H1 (cell line): ENCODE results near the gene DFFA. TPM values are rescaled to one million over a fixed set of nuclear protein-coding genes. Genes with fewer than 3 reads are reported as not detected.
"Not testable (repeated sequence)": the region's sequence is repeated elsewhere in the genome, so short reads cannot be mapped to it uniquely, and the experiment has no call there.

Experiments
- CTCF ChIA-PET: fragments of 300-600 bp; sonication (Branson Sonifier 250); formaldehyde crosslinking; loops from one replicate; lab custom pipeline; 2021; ENCODE audit not compliant: partially characterized antibody; lab: Charles Lee
- POLR2A ChIA-PET: fragments of 300-600 bp; sonication (Branson Sonifier 250); formaldehyde crosslinking; loops from one replicate; lab custom pipeline; 2021; ENCODE audit warnings: inconsistent platforms; ENCODE audit not compliant: partially characterized antibody; lab: Charles Lee
- DNase-seq, 2 experiments: peaks; one replicate each; pipeline versions ENCODE4 v3.0.0 to v3.0.0-alpha.2; 2010 to 2022; ENCODE audit warnings: low spot score in 2 of 2, low read depth in 1 of 2, mixed read lengths in 1 of 2
- FAIRE-seq: peaks from 2 replicates; lab custom pipeline; 2011; peaks lifted over from hg19 to GRCh38; lab: Jason Lieb, UNC
- H2AFZ ChIP-seq: 2 replicates; pipeline ENCODE4 v1.8.1; 2012; ENCODE audit warnings: low read length, inconsistent platforms
- H2AK5ac ChIP-seq: 2 replicates; pipeline ENCODE4 v1.6.1; 2013; ENCODE audit warnings: low read depth, low read length
- H2BK120ac ChIP-seq: replicated peaks from 2 replicates; pipeline ENCODE3; 2013; ENCODE audit warnings: low read depth, low read length, inconsistent platforms
- H2BK12ac ChIP-seq: 2 replicates; pipeline ENCODE4 v1.6.1; 2013; ENCODE audit warnings: low read depth, low read length
- H2BK15ac ChIP-seq: 2 replicates; pipeline ENCODE4 v1.6.1; 2013; ENCODE audit warnings: low read length
- H2BK20ac ChIP-seq: 2 replicates; pipeline ENCODE4 v1.6.1; 2013; ENCODE audit warnings: low read length
- H2BK5ac ChIP-seq: 2 replicates; pipeline ENCODE4 v1.6.1; 2013; ENCODE audit warnings: low read depth, low read length
- H3K14ac ChIP-seq: 2 replicates; pipeline ENCODE4 v1.6.1; 2013; ENCODE audit warnings: inconsistent platforms; ENCODE audit not compliant: insufficient read length
- H3K18ac ChIP-seq: 2 replicates; pipeline ENCODE4 v1.6.1; 2013; ENCODE audit warnings: low read length; ENCODE audit errors: extremely low read depth
- H3K23ac ChIP-seq: 2 replicates; pipeline ENCODE4 v1.6.1; 2013; ENCODE audit warnings: inconsistent platforms; ENCODE audit not compliant: insufficient read length
- H3K23me2 ChIP-seq: 2 replicates; pipeline ENCODE4 v1.6.1; 2013; ENCODE audit warnings: low read depth, low read length
- H3K27ac ChIP-seq: 2 replicates; pipeline ENCODE4 v1.6.1; 2011; ENCODE audit warnings: low read depth, low read length, inconsistent platforms
- H3K27me3 ChIP-seq, 4 experiments: replicated peaks in 1 of 4; 1 replicate in 1 of 4; 2 replicates in 3 of 4; pipeline versions ENCODE4 v1.6.1 to v1.8.1; 2011 to 2013; ENCODE audit warnings: low read length in 3 of 4, mild to moderate bottlenecking in 3 of 4, inconsistent platforms in 2 of 4, mixed read lengths in 2 of 4, moderate library complexity in 1 of 4; ENCODE audit not compliant: control insufficient read depth in 3 of 4, insufficient read depth in 3 of 4; ENCODE audit errors: extremely low read depth in 1 of 4
- H3K36me3 ChIP-seq, 4 experiments: 2 replicates each; pipeline versions ENCODE4 v1.6.1 to v1.8.1; 2011 to 2013; ENCODE audit warnings: mild to moderate bottlenecking in 4 of 4, low read length in 3 of 4, moderate library complexity in 2 of 4, control low read depth in 1 of 4, inconsistent platforms in 1 of 4; ENCODE audit not compliant: insufficient read depth in 4 of 4, control insufficient read depth in 2 of 4
- H3K4ac ChIP-seq: replicated peaks from 2 replicates; pipeline ENCODE3; 2013; ENCODE audit warnings: low read length, low read depth, mixed read lengths, inconsistent platforms; ENCODE audit not compliant: insufficient read length
- H3K4me1 ChIP-seq, 4 experiments: replicated peaks in 1 of 4; 1 replicate in 1 of 4; 2 replicates in 3 of 4; pipeline versions ENCODE4 v1.6.1 to v1.8.1; 2011 to 2013; ENCODE audit warnings: low read length in 3 of 4, inconsistent platforms in 2 of 4, mixed read lengths in 1 of 4; ENCODE audit not compliant: insufficient read depth in 4 of 4, control insufficient read depth in 3 of 4
- H3K4me2 ChIP-seq, 2 experiments: 2 replicates each; pipeline versions ENCODE4 v1.6.1 to v1.8.1; 2011 to 2013; ENCODE audit warnings: low read depth in 2 of 2, low read length in 2 of 2, control low read depth in 1 of 2, inconsistent platforms in 1 of 2, mild to moderate bottlenecking in 1 of 2; ENCODE audit not compliant: insufficient read depth in 1 of 2
- H3K4me3 ChIP-seq, 4 experiments: fragments of 200-600, 300-600 bp in 1 of 4; sonication (generic), shearing (Covaris generic), sonication (Bioruptor Twin) in 1 of 4; 2 replicates each; pipeline versions ENCODE4 v1.5.1 to v1.8.1; 2011 to 2016; ENCODE audit warnings: low read length in 4 of 4, low read depth in 3 of 4, control low read depth in 2 of 4, inconsistent platforms in 2 of 4, mild to moderate bottlenecking in 2 of 4, mixed read lengths in 1 of 4, moderate library complexity in 1 of 4; ENCODE audit not compliant: insufficient read depth in 2 of 4; ENCODE audit errors: extremely low read depth in 1 of 4
- H3K56ac ChIP-seq: replicated peaks from 2 replicates; pipeline ENCODE3; 2013; ENCODE audit warnings: low read depth, mild to moderate bottlenecking, mixed read lengths, low read length, inconsistent platforms; ENCODE audit not compliant: insufficient read length
- H3K79me1 ChIP-seq: 2 replicates; pipeline ENCODE4 v1.6.1; 2013; ENCODE audit warnings: low read depth, low read length, control low read depth
- H3K79me2 ChIP-seq, 2 experiments: 2 replicates each; pipeline versions ENCODE4 v1.6.1 to v1.8.1; 2012 to 2013; ENCODE audit warnings: low read length in 2 of 2, mild to moderate bottlenecking in 2 of 2, inconsistent platforms in 1 of 2; ENCODE audit not compliant: insufficient read depth in 2 of 2, control insufficient read depth in 1 of 2
- H3K9ac ChIP-seq, 4 experiments: replicated peaks in 1 of 4; 1 replicate in 1 of 4; 2 replicates in 3 of 4; pipeline versions ENCODE4 v1.6.1 to v1.8.1; 2011 to 2013; ENCODE audit warnings: low read depth in 3 of 4, low read length in 3 of 4, control low read depth in 2 of 4, mild to moderate bottlenecking in 2 of 4, moderate library complexity in 2 of 4, inconsistent platforms in 1 of 4; ENCODE audit errors: extremely low read depth in 1 of 4
- H3K9me3 ChIP-seq, 2 experiments: 2 replicates each; pipeline versions ENCODE4 v1.6.1 to v1.8.1; 2012 to 2013; ENCODE audit warnings: mild to moderate bottlenecking in 2 of 2, moderate library complexity in 2 of 2, control low read depth in 1 of 2, inconsistent platforms in 1 of 2, low read depth in 1 of 2, low read length in 1 of 2, mixed read lengths in 1 of 2; ENCODE audit not compliant: insufficient read depth in 2 of 2
- H4K20me1 ChIP-seq, 2 experiments: replicated peaks in 1 of 2; 2 replicates each; pipeline versions ENCODE3 to v1.8.1; 2011 to 2013; ENCODE audit warnings: inconsistent platforms in 2 of 2, low read length in 2 of 2, mild to moderate bottlenecking in 1 of 2; ENCODE audit not compliant: insufficient read depth in 2 of 2, control insufficient read depth in 1 of 2
- H4K5ac ChIP-seq: 2 replicates; pipeline ENCODE4 v1.6.1; 2013; ENCODE audit warnings: low read length, low read depth, mixed read lengths, inconsistent platforms; ENCODE audit not compliant: insufficient read length
- H4K8ac ChIP-seq: 2 replicates; pipeline ENCODE4 v1.8.0; 2013; ENCODE audit warnings: mild to moderate bottlenecking, moderate library complexity, low read length, inconsistent platforms; ENCODE audit not compliant: insufficient read depth; ENCODE audit errors: extremely low read depth
- H4K91ac ChIP-seq: replicated peaks from 2 replicates; pipeline ENCODE3; 2013; ENCODE audit warnings: low read length, mixed read lengths, inconsistent platforms; ENCODE audit not compliant: insufficient read length
- WGBS, 2 experiments: shearing (Covaris generic) in 1 of 2; methylation state at CpG; one replicate each; pipeline versions ENCODE4 v1.1.6 to v1.1.7; 2013 to 2015; ENCODE audit warnings: low lambda C conversion rate in 2 of 2, mixed read lengths in 2 of 2, inconsistent platforms in 1 of 2, low coverage in 1 of 2, missing lambda C conversion rate in 1 of 2; ENCODE audit not compliant: insufficient replicate concordance in 2 of 2, insufficient coverage in 1 of 2, insufficient read length in 1 of 2; ENCODE audit errors: extremely low coverage in 1 of 2, missing lambda C conversion rate in 1 of 2; 5-methylcytosine and 5-hydroxymethylcytosine counted together
- polyA plus RNA-seq, 7 experiments: library from polyadenylated mRNA; depleted of rRNA in 3 of 7; stranded (reverse) in 5 of 7; unstranded in 2 of 7; fragments of >200 nt in 5 of 7; fragments of 200-250 nt in 2 of 7; gene quantifications; 1 replicate in 5 of 7; 2 replicates in 1 of 7; 4 replicates in 1 of 7; pipeline versions ENCODE4 v1.2.1 to v1.2.3, GENCODE V29; 2011 to 2013; ENCODE audit warnings: missing spikeins in 2 of 7, mixed read lengths in 2 of 7
- total RNA-seq: library from RNA; stranded (reverse); fragmentation: NEBNext Ultra II Directional; extraction: Animal tissue kit (Norgen Biotek cat#: 25700); gene quantifications from 2 replicates; pipeline ENCODE4 v1.2.1, GENCODE V29; 2021

Gene DFFA
- total and polyA plus RNA-seq, 2 of the 8 experiments (the other 6 are each of a cell fraction or from before 2014, with no cell fraction given): 34.3 to 79.9 TPM

DNA sequence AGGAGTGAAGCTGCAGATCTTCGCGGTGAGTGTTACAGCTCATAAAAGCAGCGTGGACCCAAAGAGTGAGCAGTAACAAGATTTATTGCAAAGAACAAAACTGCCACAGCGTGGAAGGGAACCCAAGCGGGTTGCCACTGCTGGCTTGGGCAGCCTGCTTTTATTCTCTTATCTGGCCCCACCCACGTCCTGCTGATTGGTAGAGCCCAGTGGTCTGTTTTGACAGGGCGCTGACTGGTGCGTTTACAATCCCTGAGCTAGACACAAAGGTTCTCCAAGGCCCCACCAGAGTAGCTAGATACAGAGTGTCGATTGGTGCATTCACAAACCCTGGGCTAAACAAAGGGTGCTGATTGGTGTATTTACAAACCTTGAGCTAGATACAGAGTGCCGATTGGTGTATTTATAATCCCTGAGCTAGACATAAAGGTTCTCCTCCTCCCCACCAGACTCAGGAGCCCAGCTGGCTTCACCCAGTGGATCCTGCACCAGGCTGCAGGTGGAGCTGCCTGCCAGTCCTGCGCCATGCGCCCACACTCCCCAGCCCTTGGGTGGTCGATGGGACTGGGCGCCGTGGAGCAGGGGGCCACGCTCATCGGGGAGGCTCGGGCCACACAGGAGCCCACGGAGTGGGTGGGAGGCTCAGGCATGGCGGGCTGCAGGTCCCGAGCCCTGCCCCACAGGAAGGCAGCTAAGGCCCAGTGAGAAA is 46.3 kb downstream of the DFFA start:
- H3K4ac ChIP-seq, H2AFZ ChIP-seq, H2BK15ac ChIP-seq, DNase-seq, H3K56ac ChIP-seq, H3K4me2 ChIP-seq, H3K79me2 ChIP-seq, H3K18ac ChIP-seq, H3K4me3 ChIP-seq, H4K20me1 ChIP-seq, H3K23me2 ChIP-seq, H3K79me1 ChIP-seq, H4K91ac ChIP-seq, H3K36me3 ChIP-seq, H4K5ac ChIP-seq, H3K27me3 ChIP-seq, H2BK20ac ChIP-seq, H2BK5ac ChIP-seq, H3K23ac ChIP-seq, H4K8ac ChIP-seq, H3K27ac ChIP-seq, H2BK120ac ChIP-seq, H3K9me3 ChIP-seq, H2AK5ac ChIP-seq, H3K9ac ChIP-seq, H2BK12ac ChIP-seq, H3K4me1 ChIP-seq, FAIRE-seq, H3K14ac ChIP-seq: not testable (repeated sequence)
- CTCF ChIA-PET: interaction anchor here (0.7 to 1.4 kb wide), 3 partner anchors 18 to 59 kb away, joined by 3 to 6 read pairs (median 3); no protein-coding TSS in a partner anchor
- POLR2A ChIA-PET: interaction anchor here (0.6 to 0.9 kb wide), 2 partner anchors 13 to 49 kb away, joined by 3 to 4 read pairs; partner anchors contain the start of gene PEX14
- WGBS, 2 experiments: 93% methylated on average over 18 of the region's 21 CpGs; no CpG with 5 or more reads in 1 of the 2 experiments
